Measurements from ENCODE around the gene ST3GAL5. TPM values are rescaled to one million over a fixed set of nuclear protein-coding genes. Genes with fewer than 3 reads are reported as not detected.
A peak's percentile ranks its signal among the peaks of the same experiment; 100 is the strongest.

Gene ST3GAL5
- total RNA-seq, 4 donors from 2014 or later, result 139 to 199 (median 156) TPM

DNA sequence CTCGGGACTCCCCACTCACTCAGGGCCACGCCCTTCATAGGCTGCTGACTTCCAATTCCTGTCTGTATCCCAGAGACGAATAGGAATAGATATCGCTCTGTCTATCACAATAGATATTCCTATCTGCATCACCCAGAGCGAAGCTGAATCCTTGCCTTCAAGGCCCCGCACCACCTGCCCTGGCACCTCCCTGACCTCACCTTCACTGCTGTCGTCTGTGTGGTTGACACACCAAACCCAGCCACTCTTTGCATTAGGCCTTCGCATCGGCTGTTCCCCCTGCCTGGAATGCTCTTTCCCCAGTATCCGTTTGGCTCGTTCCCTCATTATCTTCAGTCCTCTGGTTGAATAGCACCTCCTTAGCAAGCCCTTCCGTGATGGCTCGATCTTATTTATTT, 91.5 kb downstream of the ST3GAL5 start:
- H3K4me3 ChIP-seq (replicated peaks in 1 of 3), result no peak overlapping the region
- peak overlapping the region in 1 of 3 donors; percentile 85 for H3K27ac ChIP-seq
- 94 to 95% methylated on average over 13 of the region's 13 CpGs for WGBS, 2 donors
- DNase-seq, result no peak
- no peaks in the 10 kb centered on the region for H3K9me3 ChIP-seq
- intact Hi-C loops (cut with DNase I), result no loop called here
- peaks cover 32 to 55% of the 10 kb centered on the region in 2 donors for H3K4me1 ChIP-seq
- no peaks in the 10 kb centered on the region for H3K27me3 ChIP-seq
- TF ChIP-seq, protein P1, sequence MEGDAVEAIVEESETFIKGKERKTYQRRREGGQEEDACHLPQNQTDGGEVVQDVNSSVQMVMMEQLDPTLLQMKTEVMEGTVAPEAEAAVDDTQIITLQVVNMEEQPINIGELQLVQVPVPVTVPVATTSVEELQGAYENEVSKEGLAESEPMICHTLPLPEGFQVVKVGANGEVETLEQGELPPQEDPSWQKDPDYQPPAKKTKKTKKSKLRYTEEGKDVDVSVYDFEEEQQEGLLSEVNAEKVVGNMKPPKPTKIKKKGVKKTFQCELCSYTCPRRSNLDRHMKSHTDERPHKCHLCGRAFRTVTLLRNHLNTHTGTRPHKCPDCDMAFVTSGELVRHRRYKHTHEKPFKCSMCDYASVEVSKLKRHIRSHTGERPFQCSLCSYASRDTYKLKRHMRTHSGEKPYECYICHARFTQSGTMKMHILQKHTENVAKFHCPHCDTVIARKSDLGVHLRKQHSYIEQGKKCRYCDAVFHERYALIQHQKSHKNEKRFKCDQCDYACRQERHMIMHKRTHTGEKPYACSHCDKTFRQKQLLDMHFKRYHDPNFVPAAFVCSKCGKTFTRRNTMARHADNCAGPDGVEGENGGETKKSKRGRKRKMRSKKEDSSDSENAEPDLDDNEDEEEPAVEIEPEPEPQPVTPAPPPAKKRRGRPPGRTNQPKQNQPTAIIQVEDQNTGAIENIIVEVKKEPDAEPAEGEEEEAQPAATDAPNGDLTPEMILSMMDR (IDR thresholded peaks at IDR 0.05), result no peak
- no peak for TF ChIP-seq POLR2A (IDR thresholded peaks at IDR 0.05)
- H3K36me3 ChIP-seq, result no peaks in the 10 kb centered on the region

DNA sequence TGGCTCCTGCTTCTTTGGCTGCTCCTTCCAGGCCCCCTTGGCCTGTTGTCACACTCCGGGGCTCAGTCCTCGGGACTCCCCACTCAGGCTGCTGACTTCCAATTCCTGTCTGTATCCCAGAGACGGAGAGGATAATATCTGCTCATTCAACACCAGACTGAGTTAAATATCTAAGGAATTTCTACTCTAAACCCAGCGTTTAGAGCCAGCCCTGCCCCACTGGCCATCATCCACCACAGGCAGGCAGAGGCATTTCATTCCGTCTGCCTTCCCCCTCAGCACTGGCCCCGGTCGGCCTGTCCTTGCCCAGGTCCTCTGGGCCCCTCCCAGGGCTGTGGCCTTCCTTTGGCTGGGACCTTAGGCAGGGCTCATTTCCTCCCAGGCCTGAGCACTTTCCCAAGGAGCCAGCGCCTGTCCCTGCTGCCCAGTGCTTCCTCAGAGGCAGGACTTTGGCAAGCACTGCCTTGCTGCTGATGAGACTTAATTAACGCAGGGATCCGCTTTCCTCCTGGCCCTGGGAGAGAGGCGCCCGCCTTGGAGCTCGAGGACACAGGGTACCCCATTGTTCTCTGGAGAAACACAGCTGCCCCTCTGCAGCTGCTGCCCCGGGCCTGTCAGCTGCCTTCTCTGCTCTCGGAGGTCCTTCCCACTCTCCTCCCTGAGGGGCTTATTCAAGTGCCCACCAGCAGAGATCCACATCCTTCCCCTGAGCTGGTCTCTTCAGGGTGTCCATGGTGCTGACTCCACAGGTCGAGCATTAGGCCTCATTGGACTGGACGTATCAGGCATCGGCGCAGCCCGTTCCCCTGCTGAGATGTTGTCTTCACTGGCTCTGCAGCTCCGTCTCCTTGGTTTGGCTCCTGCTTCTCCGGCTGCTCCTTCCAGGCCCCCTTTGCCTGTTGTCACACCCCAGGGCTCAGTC, 92.2 kb downstream of the ST3GAL5 start:
- intact Hi-C loops (cut with DNase I), result no loop called here

DNA sequence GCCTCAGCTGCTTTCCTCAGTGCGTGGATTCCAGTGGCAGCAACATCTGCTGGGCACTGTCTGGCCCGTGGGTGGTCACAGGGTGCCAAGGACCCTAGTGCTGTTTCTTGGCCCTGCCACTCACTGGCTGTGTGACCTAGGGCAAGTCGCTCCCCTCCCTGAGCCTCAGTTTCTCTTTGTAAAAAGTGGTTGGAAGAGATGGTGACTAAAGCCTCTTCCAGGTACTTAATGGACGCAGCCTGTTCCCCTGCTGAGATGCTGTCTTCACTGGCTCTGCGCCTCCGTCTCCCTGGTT, 92.8 kb downstream of the ST3GAL5 start:
- no peak overlapping the region for H3K4me3 ChIP-seq (replicated peaks in 1 of 3)
- H3K36me3 ChIP-seq, result peaks cover 0 to 5% of the 10 kb centered on the region in 2 donors
- DNase-seq, result no peak
- no peaks in the 10 kb centered on the region for H3K27me3 ChIP-seq
- no peak for TF ChIP-seq POLR2A (IDR thresholded peaks at IDR 0.05)
- TF ChIP-seq, protein P1 (IDR thresholded peaks at IDR 0.05), result no peak
- H3K27ac ChIP-seq, result peak overlapping the region; percentile 4 to 89 (median 85)
- H3K4me1 ChIP-seq, result peaks cover 33 to 68% of the 10 kb centered on the region in 2 donors
- WGBS, 2 donors, result 75 to 79% methylated on average over 6 of the region's 6 CpGs
- H3K9me3 ChIP-seq, result no peaks in the 10 kb centered on the region
- intact Hi-C loops (cut with DNase I), result no loop called here

More for the DNA sequence above, 92.2 kb downstream of the ST3GAL5 start:
- H3K4me1 ChIP-seq, result peaks cover 33 to 62% of the 10 kb centered on the region in 2 donors
- peaks cover 0 to 4% of the 10 kb centered on the region in 2 donors for H3K36me3 ChIP-seq
- no peaks in the 10 kb centered on the region for H3K27me3 ChIP-seq
- H3K9me3 ChIP-seq, result no peaks in the 10 kb centered on the region
- no peak overlapping the region for H3K4me3 ChIP-seq (replicated peaks in 1 of 3)
- TF ChIP-seq, protein P1 (IDR thresholded peaks at IDR 0.05), result no peak
- TF ChIP-seq POLR2A (IDR thresholded peaks at IDR 0.05), result no peak
- WGBS, 2 donors, result 67 to 77% methylated on average over 16 to 22 of the region's 22 CpGs
- no peak for DNase-seq
- H3K27ac ChIP-seq, result peak overlapping the region; percentile 4 to 89 (median 85)

DNA sequence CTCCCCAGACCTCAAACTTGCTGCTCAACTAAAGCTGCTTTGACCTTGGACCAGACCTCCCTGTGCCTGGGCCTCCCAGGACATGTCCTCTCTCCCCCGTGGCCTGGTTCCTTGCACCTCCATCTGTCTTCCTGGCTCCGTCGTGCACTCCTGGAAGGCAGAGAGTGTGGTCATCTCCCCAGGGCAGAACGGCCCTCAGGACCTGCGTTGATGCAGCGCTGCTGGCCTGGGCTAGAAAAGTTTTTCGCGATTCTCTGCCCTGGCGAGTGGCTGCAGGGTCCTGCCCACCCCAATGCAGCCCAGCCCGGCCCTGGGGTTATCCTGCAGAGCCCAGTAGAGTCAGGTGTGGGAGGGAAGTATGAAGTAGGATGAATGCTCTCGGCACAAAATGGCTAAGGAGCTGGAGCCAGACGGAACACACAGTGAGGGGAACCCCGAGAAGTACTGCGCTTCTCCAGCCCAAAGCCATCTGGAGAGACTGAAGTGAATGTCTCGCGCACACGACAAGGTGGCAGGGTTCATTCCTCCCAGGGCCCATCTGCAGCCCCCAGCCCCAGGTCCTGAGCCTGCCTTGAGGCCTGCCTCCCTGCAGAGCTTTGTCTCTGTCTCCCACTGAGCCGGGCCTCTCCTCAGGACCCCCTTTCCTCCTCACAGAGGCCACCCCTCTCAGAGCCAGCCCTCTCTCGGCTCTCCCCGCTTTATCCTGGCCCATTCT, 93.3 kb downstream of the ST3GAL5 start:
- WGBS, 2 donors, result 86 to 87% methylated on average over 20 of the region's 20 CpGs
- H3K36me3 ChIP-seq, result peaks cover 0 to 5% of the 10 kb centered on the region in 2 donors
- H3K9me3 ChIP-seq, result no peaks in the 10 kb centered on the region
- intact Hi-C loops (cut with DNase I), result no loop called here
- H3K4me3 ChIP-seq (replicated peaks in 1 of 3), result no peak overlapping the region
- H3K27me3 ChIP-seq, result no peaks in the 10 kb centered on the region
- peak overlapping the region; percentile 50 to 89 (median 85) for H3K27ac ChIP-seq
- TF ChIP-seq POLR2A (IDR thresholded peaks at IDR 0.05), result no peak
- peaks cover 33 to 72% of the 10 kb centered on the region in 2 donors for H3K4me1 ChIP-seq
- no peak for DNase-seq

DNA sequence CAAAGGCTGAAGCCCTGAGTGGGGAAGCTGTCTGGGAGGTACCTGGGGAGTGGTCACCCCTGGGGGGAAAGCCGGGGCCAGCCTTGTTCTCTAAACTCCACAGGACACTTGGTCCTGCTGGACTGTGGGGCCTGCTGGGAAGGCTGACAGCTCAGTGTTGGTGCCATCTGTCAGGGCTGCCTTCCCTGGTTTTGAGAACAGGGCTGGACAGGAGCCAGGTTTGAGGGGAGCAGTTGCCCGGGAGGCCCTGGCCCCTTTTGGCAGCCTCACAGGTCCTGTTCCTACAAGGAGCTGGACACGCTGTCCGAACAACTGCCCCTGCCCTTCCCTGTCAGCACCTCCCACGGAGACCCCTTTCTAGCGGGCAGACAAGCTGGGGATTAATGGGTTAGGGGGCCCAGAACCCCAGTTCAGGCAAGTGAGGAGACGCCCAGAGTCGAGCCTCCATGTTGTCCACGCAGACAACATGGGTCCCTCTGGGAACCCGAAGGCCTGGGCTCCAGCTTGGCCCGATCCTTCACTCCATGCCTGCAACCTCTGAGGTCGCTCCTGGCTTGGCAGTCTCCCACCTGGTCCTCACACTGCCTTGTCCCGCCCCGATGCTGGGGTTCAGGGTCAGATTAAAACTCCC, 94.2 kb downstream of the ST3GAL5 start:
- H3K36me3 ChIP-seq, result peaks cover 0 to 5% of the 10 kb centered on the region in 2 donors
- intact Hi-C loops (cut with DNase I), result no loop called here
- H3K4me3 ChIP-seq (replicated peaks in 1 of 3), result no peak overlapping the region
- H3K4me1 ChIP-seq, result peaks cover 33 to 72% of the 10 kb centered on the region in 2 donors
- peak overlapping the region; percentile 50 to 89 (median 85) for H3K27ac ChIP-seq
- 64 to 73% methylated on average over 7 to 12 of the region's 14 CpGs for WGBS, 2 donors
- TF ChIP-seq, protein P1 (IDR thresholded peaks at IDR 0.05), result no peak
- TF ChIP-seq POLR2A (IDR thresholded peaks at IDR 0.05), result no peak
- peak; percentile 51 to 69 for DNase-seq
- H3K27me3 ChIP-seq, result no peaks in the 10 kb centered on the region
- H3K9me3 ChIP-seq, result no peaks in the 10 kb centered on the region
